Ramos (cell line): ENCODE measurements around the gene RPRD1B.

Experiments used
- in situ Hi-C: fragments of 300-500 bp; cut with MboI; formaldehyde crosslinking; loops from one replicate; pipeline ENCODE4 v1.14.3; 2022; ENCODE audit warnings: low sequenced_read_pairs; ENCODE audit not compliant: unreplicated experiment

The RPRD1B gene

GRCh38 chr20:38113401-38114325 lies 80.1 kb downstream of the RPRD1B start:
- in situ Hi-C loops, result no loop called here

- in situ Hi-C loops, result no loop called here
Measured at GRCh38 chr20:38114353-38114791, 80.8 kb downstream of the RPRD1B start.

- in situ Hi-C loops, result no loop called here
Measured at GRCh38 chr20:38115205-38115604, 81.7 kb downstream of the RPRD1B start.

GRCh38 chr20:38115896-38116295 lies 82.3 kb downstream of the RPRD1B start:
- in situ Hi-C loops, result no loop called here

GRCh38 chr20:38116409-38117165 lies 83.0 kb downstream of the RPRD1B start:
- in situ Hi-C loops, result no loop called here

- in situ Hi-C loops, result no loop called here
Measured at GRCh38 chr20:38117205-38117604, 83.7 kb downstream of the RPRD1B start.

GRCh38 chr20:38117635-38118034 lies 84.1 kb downstream of the RPRD1B start:
- in situ Hi-C loops, result no loop called here

GRCh38 chr20:38119446-38119845 lies 85.9 kb downstream of the RPRD1B start:
- in situ Hi-C loops, result no loop called here

- in situ Hi-C loops, result no loop called here
Measured at GRCh38 chr20:38120625-38120988, 87.1 kb downstream of the RPRD1B start.

GRCh38 chr20:38121741-38122140 lies 88.2 kb downstream of the RPRD1B start:
- in situ Hi-C loops, result no loop called here

- in situ Hi-C loops, result no loop called here
Measured at GRCh38 chr20:38123021-38123587, 89.6 kb downstream of the RPRD1B start.

GRCh38 chr20:38125157-38126056 lies 91.9 kb downstream of the RPRD1B start:
- in situ Hi-C loops, result no loop called here

GRCh38 chr20:38126146-38126921 lies 92.8 kb downstream of the RPRD1B start:
- in situ Hi-C loops, result no loop called here

GRCh38 chr20:38126932-38127621 lies 93.5 kb downstream of the RPRD1B start:
- in situ Hi-C loops, result no loop called here

- in situ Hi-C loops, result no loop called here
Measured at GRCh38 chr20:38127920-38128528, 94.5 kb downstream of the RPRD1B start.

- in situ Hi-C loops, result no loop called here
Measured at GRCh38 chr20:38128691-38129090, 95.1 kb downstream of the RPRD1B start.

GRCh38 chr20:38129248-38129865 lies 95.8 kb downstream of the RPRD1B start:
- in situ Hi-C loops, result no loop called here
